A549 (cell line): ENCODE results near the gene XPO4. TPM values are rescaled to one million over a fixed set of nuclear protein-coding genes. Genes with fewer than 3 reads are reported as not detected.

ENCODE experiments used
- ATAC-seq, 2 experiments: fragments of 200-7000 bp in 1 of 2; fragments of >200 bp in 1 of 2; cut with Nextera tagmentation in 1 of 2; cut with Tn5 transposase in 1 of 2; 3 replicates each; pipeline versions ENCODE4 v1.8.0 to v1.9.1; 2018 to 2020; ENCODE audit warnings: mild to moderate bottlenecking in 1 of 2, moderate library complexity in 1 of 2
- CTCF ChIA-PET: fragments of 300-600 bp; sonication (Branson Sonifier 250); formaldehyde crosslinking; extraction: SDS; loops from one replicate; lab custom pipeline; 2021; ENCODE audit warnings: antibody characterized with exemption, inconsistent platforms; lab: Yijun Ruan, JAX
- POLR2A ChIA-PET: fragments of 350-600 bp; formaldehyde crosslinking; extraction: SDS; loops from one replicate; lab custom pipeline; 2021; ENCODE audit warnings: antibody characterized with exemption, inconsistent platforms; lab: Yijun Ruan, JAX
- DNase-seq, 2 experiments: peaks; one replicate each; pipeline versions ENCODE4 v3.0.0 to v3.0.0-alpha.2; 2011 to 2016; ENCODE audit warnings: low read depth in 1 of 2, low spot score in 1 of 2
- FAIRE-seq: peaks from 2 replicates; lab custom pipeline; 2011; peaks lifted over from hg19 to GRCh38; lab: Jason Lieb, UNC
- H3K27ac ChIP-seq, 2 experiments: fragments of >200 bp; sonication (Bioruptor Twin); formaldehyde crosslinking; 3 replicates each; pipeline ENCODE4 v1.5.1; 2016 to 2017
- H3K4me1 ChIP-seq: fragments of >200 bp; sonication (Bioruptor Twin); formaldehyde crosslinking; 3 replicates; pipeline ENCODE4 v1.6.1; 2016
- H3K4me2 ChIP-seq: fragments of >200 bp; sonication (Bioruptor Twin); formaldehyde crosslinking; 3 replicates; pipeline ENCODE4 v1.6.1; 2016
- H3K4me3 ChIP-seq: fragments of >200 bp; sonication (Bioruptor Twin); formaldehyde crosslinking; 3 replicates; pipeline ENCODE4 v1.5.1; 2016
- H3K9me3 ChIP-seq: fragments of >200 bp; sonication (Bioruptor Twin); formaldehyde crosslinking; 3 replicates; pipeline ENCODE4 v1.6.1; 2016
- BCL3 ChIP-seq: fragments of >200 bp; sonication (Bioruptor Twin); formaldehyde crosslinking; IDR thresholded peaks from 3 replicates; pipeline ENCODE4 v1.6.1; 2016
- CBX8 ChIP-seq: fragments of 200-600 bp; sonication (generic); IDR thresholded peaks from 2 replicates; pipeline ENCODE4 v1.6.1; 2016
- CTCF ChIP-seq: fragments of >200 bp; sonication (Bioruptor Twin); formaldehyde crosslinking; IDR thresholded peaks from 3 replicates; pipeline ENCODE4 v1.5.1; 2016
- E2F6 ChIP-seq: IDR thresholded peaks from 2 replicates; pipeline ENCODE4 v1.6.1; 2012; ENCODE audit warnings: low read depth, borderline replicate concordance
- ESRRA ChIP-seq: fragments of 150-350 bp; IDR thresholded peaks from 2 replicates; pipeline ENCODE4 v1.6.1; 2014; ENCODE audit warnings: mild to moderate bottlenecking, low read length, borderline replicate concordance
- FOSB ChIP-seq: fragments of 250-450 bp; sonication (Bioruptor Pico); IDR thresholded peaks from 2 replicates; pipeline ENCODE4 v1.5.0; 2020; ENCODE audit warnings: mild to moderate bottlenecking, moderate library complexity
- FOXS1 ChIP-seq: fragments of 250-450 bp; sonication (Bioruptor Pico); IDR thresholded peaks from 2 replicates; pipeline ENCODE4 v1.5.0; 2020; ENCODE audit warnings: mild to moderate bottlenecking, moderate library complexity
- HES2 ChIP-seq: fragments of >200 bp; sonication (Bioruptor Twin); formaldehyde crosslinking; IDR thresholded peaks from 2 replicates; pipeline ENCODE4 v1.6.1; 2016
- HEYL ChIP-seq: fragments of 250-450 bp; sonication (Bioruptor Pico); IDR thresholded peaks from 2 replicates; pipeline ENCODE4 v1.8.0; 2021; ENCODE audit warnings: mild to moderate bottlenecking, moderate library complexity
- JUN ChIP-seq, 2 experiments: fragments of >200 bp; sonication (Bioruptor Twin); formaldehyde crosslinking; IDR thresholded peaks; 2 replicates in 1 of 2; 3 replicates in 1 of 2; pipeline ENCODE4 v1.6.1; 2016 to 2017
- KDM5A ChIP-seq: fragments of 200-600 bp; sonication (generic); IDR thresholded peaks from 2 replicates; pipeline ENCODE4 v1.6.1; 2016; ENCODE audit warnings: antibody characterized with exemption, mild to moderate bottlenecking
- MAX ChIP-seq: IDR thresholded peaks from 2 replicates; pipeline ENCODE4 v1.6.1; 2012
- NFE2L2 ChIP-seq: fragments of 150-350 bp; conservative IDR thresholded peaks from 2 replicates; pipeline ENCODE4 v1.6.1; 2014; ENCODE audit warnings: low read length
- RAD21 ChIP-seq, 2 experiments: fragments of >200 bp in 1 of 2; sonication (Bioruptor Twin) in 1 of 2; formaldehyde crosslinking in 1 of 2; IDR thresholded peaks in 1 of 2; conservative IDR thresholded peaks in 1 of 2; 2 replicates in 1 of 2; 3 replicates in 1 of 2; pipeline ENCODE4 v1.6.1; 2012 to 2018; ENCODE audit warnings: inconsistent platforms in 1 of 2
- RARB ChIP-seq: fragments of 250-450 bp; sonication (Bioruptor Pico); IDR thresholded peaks from 2 replicates; pipeline ENCODE4 v1.8.0; 2021; ENCODE audit warnings: mild to moderate bottlenecking, moderate library complexity
- REST ChIP-seq: fragments of 200-600 bp; sonication (generic); IDR thresholded peaks from 2 replicates; pipeline ENCODE4 v1.6.1; 2016; ENCODE audit warnings: antibody characterized with exemption, mild to moderate bottlenecking, moderate library complexity
- SMC3 ChIP-seq: fragments of >200 bp; sonication (Bioruptor Twin); formaldehyde crosslinking; IDR thresholded peaks from 3 replicates; pipeline ENCODE4 v1.6.1; 2018; ENCODE audit warnings: inconsistent platforms
- SREBF2 ChIP-seq: fragments of 450-650 bp; IDR thresholded peaks from 2 replicates; pipeline ENCODE4 v1.6.1; 2014; ENCODE audit warnings: mild to moderate bottlenecking, moderate library complexity
- ZC3H11A ChIP-seq: fragments of 450-650 bp; IDR thresholded peaks from 2 replicates; pipeline ENCODE4 v1.6.1; 2014; ENCODE audit warnings: antibody characterized with exemption, mild to moderate bottlenecking
- ZNF302 ChIP-seq: fragments of 250-450 bp; sonication (Bioruptor Pico); IDR thresholded peaks from 2 replicates; pipeline ENCODE4 v1.9.0; 2021; ENCODE audit warnings: inconsistent platforms, mild to moderate bottlenecking, moderate library complexity
- WGBS: methylation state at CpG from one replicate; pipeline ENCODE4 v1.1.6; 2017; ENCODE audit errors: missing lambda C conversion rate; 5-methylcytosine and 5-hydroxymethylcytosine counted together
- polyA plus RNA-seq, 4 experiments: library from polyadenylated mRNA; depleted of rRNA in 3 of 4; stranded (reverse); fragments of >200 nt; fragmentation: RNase III in 1 of 4; extraction: RNeasy Plus Mini Kit Qiagen cat#74134 plus additional on column Dnase treatment in 1 of 4; gene quantifications; 2 replicates in 3 of 4; 3 replicates in 1 of 4; pipeline ENCODE4 v1.2.3, GENCODE V29; 2011 to 2017

Gene XPO4
- polyA plus RNA-seq, 2 of the 4 experiments (the other 2 are of a cell fraction): 7.3 to 16.6 TPM

GRCh38 chr13:20924758-20925394, 22.3 kb upstream of the XPO4 start:
- Histone ChIP-seq H3K27ac (no peak overlapping the region), H3K4me3 (no peak overlapping the region), H3K4me1 (no peaks in the 10 kb centered on the region), H3K4me2 (no peak overlapping the region), H3K9me3 (no peaks in the 10 kb centered on the region)
- TF ChIP-seq SMC3: peak; percentile 63
- TF ChIP-seq RAD21 (conservative IDR thresholded peaks at IDR 0.05 in 1 of 2, IDR thresholded peaks at IDR 0.05 in 1 of 2): peak; percentile 74 to 79
- TF ChIP-seq HEYL (CRISPR knock-in tag): no peak
- no peak for TF ChIP-seq FOXS1 (CRISPR knock-in tag)
- TF ChIP-seq NFE2L2: no peak
- TF ChIP-seq CTCF: peak; percentile 71
- no peak for TF ChIP-seq ESRRA
- WGBS: 32% methylated on average over 3 of the region's 3 CpGs
- peak; percentile 10 to 77 for DNase-seq
- CTCF ChIA-PET: interaction anchor here (0.5 to 3.6 kb wide), 29 partner anchors 9 to 752 kb away, joined by 3 to 28 read pairs (median 3); no protein-coding TSS in a partner anchor
- no peak for FAIRE-seq
- POLR2A ChIA-PET: no interaction called here
- peak; percentile 66 to 84; a peak in 4 of 6 replicates for ATAC-seq

- no peak for TF ChIP-seq ZC3H11A
- TF ChIP-seq CBX8: no peak
- no peak for TF ChIP-seq JUN (IDR thresholded peaks at IDR 0.05)
- TF ChIP-seq E2F6: no peak
- no peak for TF ChIP-seq FOSB (CRISPR knock-in tag)
- TF ChIP-seq REST: no peak
- no peak for TF ChIP-seq MAX
- TF ChIP-seq SREBF2: no peak
- TF ChIP-seq RARB (CRISPR knock-in tag): no peak
- no peak for TF ChIP-seq KDM5A
- TF ChIP-seq BCL3: no peak
- no peak for TF ChIP-seq HES2
- TF ChIP-seq ZNF302 (CRISPR knock-in tag): no peak
- TF ChIP-seq, all 56 proteins: peak for 0
- Histone ChIP-seq H3K4me3 (no peak overlapping the region), H3K27ac (no peak overlapping the region), H3K4me1 (no peaks in the 10 kb centered on the region), H3K9me3 (no peaks in the 10 kb centered on the region), H3K4me2 (no peak overlapping the region)
- ChIA-PET CTCF (interaction anchor here (0.7 to 3.4 kb wide), 2 partner anchors 9 to 427 kb away, joined by 3 to 28 read pairs; no protein-coding TSS in a partner anchor), POLR2A (no interaction called here)
- WGBS: 93% methylated on average over 4 of the region's 4 CpGs
- DNase-seq (no peak), ATAC-seq (no peak), FAIRE-seq (no peak)
These were observed 20.7 kb upstream of the XPO4 start for GRCh38 chr13:20923272-20923671.
